ENCODE results near the gene GIT1. TPM values are rescaled to one million over a fixed set of nuclear protein-coding genes. Genes with fewer than 3 reads are reported as not detected.

Gene GIT1
- total RNA-seq, 1 donor from 2014 or later, result 53.1 TPM

GRCh38 chr17:29597361-29598172 lies 8.1 kb upstream of the GIT1 start:
- Histone ChIP-seq H3K4me3 (no peak overlapping the region), H3K27ac (no peak overlapping the region), H3K9me3 (no peaks in the 10 kb centered on the region), H3K36me3 (no peaks in the 10 kb centered on the region), H3K27me3 (ENCODE audit: low read depth) (no peaks in the 10 kb centered on the region), H3K4me1 (peaks cover 10% of the 10 kb centered on the region)
- no peak for TF ChIP-seq CTCF (IDR thresholded peaks at IDR 0.05)
- DNase-seq (no peak), ATAC-seq (no peak)
- intact Hi-C loops (cut with DNase I), result no loop called here

- H3K4me3 ChIP-seq, result no peak overlapping the region
- DNase-seq (no peak), ATAC-seq (no peak)
- no peak overlapping the region for H3K27ac ChIP-seq
- no peaks in the 10 kb centered on the region for H3K27me3 ChIP-seq (ENCODE audit: low read depth)
- H3K9me3 ChIP-seq, result no peaks in the 10 kb centered on the region
- peaks cover 17% of the 10 kb centered on the region for H3K4me1 ChIP-seq
- TF ChIP-seq CTCF (IDR thresholded peaks at IDR 0.05), result no peak
- intact Hi-C loops (cut with DNase I), result no loop called here
- H3K36me3 ChIP-seq, result no peaks in the 10 kb centered on the region
Observed at GRCh38 chr17:29596811-29597210, 7.4 kb upstream of the GIT1 start.

- Histone ChIP-seq H3K4me3 (no peak overlapping the region), H3K27ac (no peak overlapping the region), H3K27me3 (ENCODE audit: low read depth) (no peaks in the 10 kb centered on the region), H3K4me1 (peaks cover 24% of the 10 kb centered on the region), H3K9me3 (no peaks in the 10 kb centered on the region), H3K36me3 (no peaks in the 10 kb centered on the region)
- DNase-seq (peak; percentile 35), ATAC-seq (no peak)
- intact Hi-C loops (cut with DNase I), result no loop called here
- TF ChIP-seq CTCF (IDR thresholded peaks at IDR 0.05), result no peak
Observed at GRCh38 chr17:29595943-29596774, 6.7 kb upstream of the GIT1 start.

GRCh38 chr17:29595107-29595942 lies 5.9 kb upstream of the GIT1 start:
- no peak overlapping the region for H3K4me3 ChIP-seq

More at GRCh38 chr17:29595107-29595942, 5.9 kb upstream of the GIT1 start:
- Histone ChIP-seq H3K9me3 (no peaks in the 10 kb centered on the region), H3K4me1 (peaks cover 32% of the 10 kb centered on the region), H3K36me3 (no peaks in the 10 kb centered on the region), H3K27me3 (ENCODE audit: low read depth) (no peaks in the 10 kb centered on the region), H3K27ac (no peak overlapping the region)
- ATAC-seq, result no peak
- intact Hi-C loops (cut with DNase I), result no loop called here
- TF ChIP-seq CTCF (IDR thresholded peaks at IDR 0.05), result no peak
- DNase-seq, result no peak

All from lower lobe of right lung (tissue), 2 donors.